HepG2 (cell line): ENCODE results near the gene ATOH8. TPM values are rescaled to one million over a fixed set of nuclear protein-coding genes. Genes with fewer than 3 reads are reported as not detected.

Source experiments
- CSRNP1 ChIP-seq: sonication (generic); formaldehyde crosslinking; IDR thresholded peaks from 2 replicates; pipeline ENCODE4 v1.8.1; 2023; ENCODE audit warnings: mild to moderate bottlenecking, missing genetic modification reagents
- MIER3 ChIP-seq: IDR thresholded peaks from 2 replicates; pipeline ENCODE4 v1.6.1; 2016; ENCODE audit warnings: missing compliant biosample characterization, borderline replicate concordance
- NFYB ChIP-seq: sonication (generic); formaldehyde crosslinking; IDR thresholded peaks from 2 replicates; pipeline ENCODE4 v1.4.0; 2020; ENCODE audit warnings: missing genetic modification reagents
- PCBP1 ChIP-seq: fragments of 200-400 bp; formaldehyde crosslinking; IDR thresholded peaks from 2 replicates; pipeline ENCODE4 v1.6.1; 2017; ENCODE audit warnings: mild to moderate bottlenecking, low read depth, low read length, borderline replicate concordance
- SIX1 ChIP-seq: sonication (generic); formaldehyde crosslinking; IDR thresholded peaks from 2 replicates; pipeline ENCODE4 v1.4.0; 2020; ENCODE audit warnings: missing genetic modification reagents, borderline replicate concordance
- SMAD3 ChIP-seq: sonication (generic); formaldehyde crosslinking; IDR thresholded peaks from 2 replicates; pipeline ENCODE4 v1.4.0; 2020; ENCODE audit warnings: missing genetic modification reagents
- SRSF4 ChIP-seq: fragments of 200-400 bp; formaldehyde crosslinking; IDR thresholded peaks from one replicate; pipeline ENCODE4 v1.6.1; 2018; ENCODE audit warnings: mild to moderate bottlenecking, low read depth, low read length, moderate library complexity; ENCODE audit not compliant: poor library complexity, severe bottlenecking
- TCF12 ChIP-seq, 2 experiments: fragments of 450-650 bp in 1 of 2; sonication (generic) in 1 of 2; formaldehyde crosslinking in 1 of 2; IDR thresholded peaks; 2 replicates each; pipeline versions ENCODE4 v1.6.1 to v1.8.0; 2017 to 2022; ENCODE audit warnings: antibody characterized with exemption in 1 of 2, mild to moderate bottlenecking in 1 of 2, missing genetic modification reagents in 1 of 2, moderate library complexity in 1 of 2
- ZBTB33 ChIP-seq: sonication (generic); formaldehyde crosslinking; IDR thresholded peaks from 2 replicates; pipeline ENCODE4 v1.4.0; 2020; ENCODE audit warnings: missing genetic modification reagents
- ZBTB40 ChIP-seq, 2 experiments: fragments of 450-650 bp in 1 of 2; sonication (generic) in 1 of 2; formaldehyde crosslinking in 1 of 2; IDR thresholded peaks; 2 replicates each; pipeline versions ENCODE4 v1.6.1 to v1.8.0; 2016 to 2022; ENCODE audit warnings: antibody characterized with exemption in 1 of 2, mild to moderate bottlenecking in 1 of 2, missing genetic modification reagents in 1 of 2
- ZNF276 ChIP-seq: sonication (generic); formaldehyde crosslinking; IDR thresholded peaks from 2 replicates; pipeline ENCODE4 v1.4.0; 2020; ENCODE audit warnings: mild to moderate bottlenecking, low read depth, missing genetic modification reagents
- ZNF577 ChIP-seq: sonication (generic); formaldehyde crosslinking; IDR thresholded peaks from 2 replicates; pipeline ENCODE4 v1.4.0; 2020; ENCODE audit warnings: mild to moderate bottlenecking, low read depth, missing genetic modification reagents, borderline replicate concordance
- polyA plus RNA-seq, 8 experiments: library from polyadenylated mRNA; depleted of rRNA in 3 of 8; stranded (reverse) in 7 of 8; unstranded in 1 of 8; fragments of >200 nt; fragmentation: Illumina TruSeq in 4 of 8; extraction: Trizol in 4 of 8; gene quantifications; 2 replicates each; pipeline versions ENCODE4 v1.2.1 to v1.2.3, GENCODE V29; 2011 to 2016; ENCODE audit warnings: low read depth in 4 of 8, missing spikeins in 1 of 8, mixed read lengths in 1 of 8; ENCODE audit not compliant: insufficient read depth in 1 of 8
- total RNA-seq, 5 experiments: library from RNA; depleted of rRNA; stranded (reverse); fragments of >200 nt; fragmentation: Illumina TruSeq; extraction: Trizol; gene quantifications; 2 replicates each; pipeline ENCODE4 v1.2.3, GENCODE V29; 2016; ENCODE audit warnings: low read depth in 1 of 5

The ATOH8 gene
- total and polyA plus RNA-seq, 2 of the 13 experiments (the other 11 are each of a cell fraction or from before 2014, with no cell fraction given) = 0.13 to 0.61 TPM

- TF ChIP-seq ZBTB33 (CRISPR knock-in tag) = no peak
- no peak for TF ChIP-seq SRSF4
- TF ChIP-seq PCBP1 = 0 out of 2 replicates have a peak, but pooled peaks have one; percentile 49
- no peak for TF ChIP-seq SIX1 (CRISPR knock-in tag)
- no peak for TF ChIP-seq SMAD3 (CRISPR knock-in tag)
- no peak for TF ChIP-seq CSRNP1 (CRISPR knock-in tag)
- TF ChIP-seq TCF12 (IDR thresholded peaks at IDR 0.05) = no peak
- TF ChIP-seq TCF12 (CRISPR knock-in tag; IDR thresholded peaks at IDR 0.05) = no peak
- no peak for TF ChIP-seq ZNF577 (CRISPR knock-in tag)
- peak; percentile 61; the same call in 1 of the 2 replicates for TF ChIP-seq MIER3 (CRISPR knock-in tag)
- TF ChIP-seq NFYB (CRISPR knock-in tag) = no peak
- no peak for TF ChIP-seq ZBTB40 (IDR thresholded peaks at IDR 0.05)
- no peak for TF ChIP-seq ZBTB40 (CRISPR knock-in tag; IDR thresholded peaks at IDR 0.05)
- TF ChIP-seq ZNF276 = no peak
These were observed 18.4 kb downstream of the ATOH8 start (continued) for GRCh38 chr2:85772019-85772745.
